ENCODE data around the gene MYO1G. TPM values are rescaled to one million over a fixed set of nuclear protein-coding genes. Genes with fewer than 3 reads are reported as not detected.
A peak's percentile ranks its signal among the peaks of the same experiment; 100 is the strongest.

Gene MYO1G
- total and polyA plus RNA-seq, 9 of the 15 experiments (the other 6 are each of a cell fraction or from before 2014, with no cell fraction given) = 0.03 to 0.62 (median 0.13) TPM; not detected in 1

DNA sequence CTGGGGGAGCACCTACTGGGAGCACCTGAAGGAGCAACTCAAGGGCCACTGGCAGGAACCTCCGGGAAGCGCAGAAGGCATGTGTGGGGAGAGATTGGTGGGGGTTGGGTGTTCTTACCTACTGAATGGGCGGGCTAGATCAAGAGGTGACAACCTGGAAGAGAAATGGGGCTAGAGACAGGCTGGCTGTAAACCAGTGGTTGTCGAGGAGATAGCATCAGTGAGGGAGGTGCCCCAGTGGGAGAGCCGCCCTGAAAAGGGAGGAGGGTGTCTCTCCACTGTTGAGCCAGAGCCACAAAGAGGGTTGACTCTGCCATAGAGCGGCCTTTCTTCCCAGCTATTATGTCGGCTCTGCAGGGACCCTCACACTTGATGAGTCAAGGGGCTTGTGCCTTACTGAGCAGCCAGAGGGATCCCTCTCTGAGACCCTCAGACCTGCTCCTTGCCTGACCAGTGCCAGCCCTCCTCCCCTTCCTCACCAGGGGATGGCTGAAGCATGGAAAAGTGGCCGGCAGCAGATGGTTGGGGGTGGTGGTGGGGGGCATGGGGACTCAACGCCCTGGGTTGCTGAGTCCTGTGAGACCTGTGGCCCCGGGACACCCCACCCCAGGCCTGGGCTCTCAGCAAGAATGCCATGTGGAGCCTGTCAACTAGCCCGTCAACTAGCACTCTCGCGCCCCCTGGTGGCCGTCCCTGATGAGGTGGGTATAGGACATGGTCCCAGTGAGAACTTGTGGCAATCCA is 57.0 kb downstream of the MYO1G start (continued):
- no peak; the same call in 1 of the 2 replicates for TF ChIP-seq MTA3 (IDR thresholded peaks at IDR 0.05; ENCODE audit: borderline replicate concordance)
- no peak for TF ChIP-seq ZNF561 (CRISPR knock-in tag; conservative IDR thresholded peaks at IDR 0.05)
- TF ChIP-seq, protein P1, sequence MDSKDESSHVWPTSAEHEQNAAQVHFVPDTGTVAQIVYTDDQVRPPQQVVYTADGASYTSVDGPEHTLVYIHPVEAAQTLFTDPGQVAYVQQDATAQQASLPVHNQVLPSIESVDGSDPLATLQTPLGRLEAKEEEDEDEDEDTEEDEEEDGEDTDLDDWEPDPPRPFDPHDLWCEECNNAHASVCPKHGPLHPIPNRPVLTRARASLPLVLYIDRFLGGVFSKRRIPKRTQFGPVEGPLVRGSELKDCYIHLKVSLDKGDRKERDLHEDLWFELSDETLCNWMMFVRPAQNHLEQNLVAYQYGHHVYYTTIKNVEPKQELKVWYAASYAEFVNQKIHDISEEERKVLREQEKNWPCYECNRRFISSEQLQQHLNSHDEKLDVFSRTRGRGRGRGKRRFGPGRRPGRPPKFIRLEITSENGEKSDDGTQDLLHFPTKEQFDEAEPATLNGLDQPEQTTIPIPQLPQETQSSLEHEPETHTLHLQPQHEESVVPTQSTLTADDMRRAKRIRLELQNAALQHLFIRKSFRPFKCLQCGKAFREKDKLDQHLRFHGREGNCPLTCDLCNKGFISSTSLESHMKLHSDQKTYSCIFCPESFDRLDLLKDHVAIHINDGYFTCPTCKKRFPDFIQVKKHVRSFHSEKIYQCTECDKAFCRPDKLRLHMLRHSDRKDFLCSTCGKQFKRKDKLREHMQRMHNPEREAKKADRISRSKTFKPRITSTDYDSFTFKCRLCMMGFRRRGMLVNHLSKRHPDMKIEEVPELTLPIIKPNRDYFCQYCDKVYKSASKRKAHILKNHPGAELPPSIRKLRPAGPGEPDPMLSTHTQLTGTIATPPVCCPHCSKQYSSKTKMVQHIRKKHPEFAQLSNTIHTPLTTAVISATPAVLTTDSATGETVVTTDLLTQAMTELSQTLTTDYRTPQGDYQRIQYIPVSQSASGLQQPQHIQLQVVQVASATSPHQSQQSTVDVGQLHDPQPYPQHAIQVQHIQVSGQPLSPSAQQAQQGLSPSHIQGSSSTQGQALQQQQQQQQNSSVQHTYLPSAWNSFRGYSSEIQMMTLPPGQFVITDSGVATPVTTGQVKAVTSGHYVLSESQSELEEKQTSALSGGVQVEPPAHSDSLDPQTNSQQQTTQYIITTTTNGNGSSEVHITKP (IDR thresholded peaks at IDR 0.05; ENCODE audit: partially characterized antibody) = no peak
- no peak for TF ChIP-seq HNRNPK (IDR thresholded peaks at IDR 0.05; ENCODE audit: low read depth, low read length, poor library complexity, severe bottlenecking)
- TF ChIP-seq, protein P2, sequence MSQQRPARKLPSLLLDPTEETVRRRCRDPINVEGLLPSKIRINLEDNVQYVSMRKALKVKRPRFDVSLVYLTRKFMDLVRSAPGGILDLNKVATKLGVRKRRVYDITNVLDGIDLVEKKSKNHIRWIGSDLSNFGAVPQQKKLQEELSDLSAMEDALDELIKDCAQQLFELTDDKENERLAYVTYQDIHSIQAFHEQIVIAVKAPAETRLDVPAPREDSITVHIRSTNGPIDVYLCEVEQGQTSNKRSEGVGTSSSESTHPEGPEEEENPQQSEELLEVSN (IDR thresholded peaks at IDR 0.05; ENCODE audit: borderline replicate concordance in 1 of 2, extremely low read depth in 1 of 2, insufficient read depth in 1 of 2, insufficient read length in 1 of 2, low read depth in 1 of 2, low read length in 1 of 2, poor library complexity in 1 of 2, severe bottlenecking in 1 of 2) = peak in 1 of 2 experiments; percentile 51
- TF ChIP-seq NFXL1 (CRISPR knock-in tag; IDR thresholded peaks at IDR 0.05) = no peak
- no peak for TF ChIP-seq ZNF384 (IDR thresholded peaks at IDR 0.05; ENCODE audit: low read depth, low read length)
- TF ChIP-seq RFX1 (IDR thresholded peaks at IDR 0.05) = peak; percentile 48; the same call in 1 of the 2 replicates
- no peak for TF ChIP-seq GABPB1 (CRISPR knock-in tag; IDR thresholded peaks at IDR 0.05)
- TF ChIP-seq, protein P3, sequence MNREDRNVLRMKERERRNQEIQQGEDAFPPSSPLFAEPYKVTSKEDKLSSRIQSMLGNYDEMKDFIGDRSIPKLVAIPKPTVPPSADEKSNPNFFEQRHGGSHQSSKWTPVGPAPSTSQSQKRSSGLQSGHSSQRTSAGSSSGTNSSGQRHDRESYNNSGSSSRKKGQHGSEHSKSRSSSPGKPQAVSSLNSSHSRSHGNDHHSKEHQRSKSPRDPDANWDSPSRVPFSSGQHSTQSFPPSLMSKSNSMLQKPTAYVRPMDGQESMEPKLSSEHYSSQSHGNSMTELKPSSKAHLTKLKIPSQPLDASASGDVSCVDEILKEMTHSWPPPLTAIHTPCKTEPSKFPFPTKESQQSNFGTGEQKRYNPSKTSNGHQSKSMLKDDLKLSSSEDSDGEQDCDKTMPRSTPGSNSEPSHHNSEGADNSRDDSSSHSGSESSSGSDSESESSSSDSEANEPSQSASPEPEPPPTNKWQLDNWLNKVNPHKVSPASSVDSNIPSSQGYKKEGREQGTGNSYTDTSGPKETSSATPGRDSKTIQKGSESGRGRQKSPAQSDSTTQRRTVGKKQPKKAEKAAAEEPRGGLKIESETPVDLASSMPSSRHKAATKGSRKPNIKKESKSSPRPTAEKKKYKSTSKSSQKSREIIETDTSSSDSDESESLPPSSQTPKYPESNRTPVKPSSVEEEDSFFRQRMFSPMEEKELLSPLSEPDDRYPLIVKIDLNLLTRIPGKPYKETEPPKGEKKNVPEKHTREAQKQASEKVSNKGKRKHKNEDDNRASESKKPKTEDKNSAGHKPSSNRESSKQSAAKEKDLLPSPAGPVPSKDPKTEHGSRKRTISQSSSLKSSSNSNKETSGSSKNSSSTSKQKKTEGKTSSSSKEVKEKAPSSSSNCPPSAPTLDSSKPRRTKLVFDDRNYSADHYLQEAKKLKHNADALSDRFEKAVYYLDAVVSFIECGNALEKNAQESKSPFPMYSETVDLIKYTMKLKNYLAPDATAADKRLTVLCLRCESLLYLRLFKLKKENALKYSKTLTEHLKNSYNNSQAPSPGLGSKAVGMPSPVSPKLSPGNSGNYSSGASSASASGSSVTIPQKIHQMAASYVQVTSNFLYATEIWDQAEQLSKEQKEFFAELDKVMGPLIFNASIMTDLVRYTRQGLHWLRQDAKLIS (CRISPR knock-in tag; IDR thresholded peaks at IDR 0.05) = no peak
- no peak for TF ChIP-seq ZFP30 (CRISPR knock-in tag; IDR thresholded peaks at IDR 0.05; ENCODE audit: borderline replicate concordance)
- TF ChIP-seq CREM (IDR thresholded peaks at IDR 0.05; ENCODE audit: low read depth) = peak; percentile 54
- TF ChIP-seq ASH1L (IDR thresholded peaks at IDR 0.05; ENCODE audit: borderline replicate concordance, low read depth, partially characterized antibody) = no peak
- TF ChIP-seq, protein P4, sequence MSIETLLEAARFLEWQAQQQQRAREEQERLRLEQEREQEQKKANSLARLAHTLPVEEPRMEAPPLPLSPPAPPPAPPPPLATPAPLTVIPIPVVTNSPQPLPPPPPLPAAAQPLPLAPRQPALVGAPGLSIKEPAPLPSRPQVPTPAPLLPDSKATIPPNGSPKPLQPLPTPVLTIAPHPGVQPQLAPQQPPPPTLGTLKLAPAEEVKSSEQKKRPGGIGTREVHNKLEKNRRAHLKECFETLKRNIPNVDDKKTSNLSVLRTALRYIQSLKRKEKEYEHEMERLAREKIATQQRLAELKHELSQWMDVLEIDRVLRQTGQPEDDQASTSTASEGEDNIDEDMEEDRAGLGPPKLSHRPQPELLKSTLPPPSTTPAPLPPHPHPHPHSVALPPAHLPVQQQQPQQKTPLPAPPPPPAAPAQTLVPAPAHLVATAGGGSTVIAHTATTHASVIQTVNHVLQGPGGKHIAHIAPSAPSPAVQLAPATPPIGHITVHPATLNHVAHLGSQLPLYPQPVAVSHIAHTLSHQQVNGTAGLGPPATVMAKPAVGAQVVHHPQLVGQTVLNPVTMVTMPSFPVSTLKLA (conservative IDR thresholded peaks at IDR 0.05) = peak; percentile 55 to 60; a peak in 3 of 4 replicates
- TF ChIP-seq BHLHE40 (IDR thresholded peaks at IDR 0.05; ENCODE audit: low read length) = no peak
- peak; percentile 58; the same call in 1 of the 2 replicates for TF ChIP-seq STAG1 (CRISPR knock-in tag; IDR thresholded peaks at IDR 0.05; ENCODE audit: borderline replicate concordance)
